IMR-90 (cell line): Measurements from ENCODE around the gene GALNT8.

Source experiments
- CEBPB ChIP-seq: IDR thresholded peaks from 2 replicates; pipeline ENCODE4 v1.6.1; 2012; ENCODE audit warnings: low read depth, low read length, improper control_type of control experiment
- CTCF ChIP-seq: conservative IDR thresholded peaks from 2 replicates; pipeline ENCODE4 v1.5.1; 2012; ENCODE audit warnings: mild to moderate bottlenecking, low read depth, low read length, improper control_type of control experiment
- ELK1 ChIP-seq: fragments of 150-350 bp; IDR thresholded peaks from 2 replicates; pipeline ENCODE4 v1.6.1; 2016; ENCODE audit warnings: low read depth, mild to moderate bottlenecking, low read length, moderate library complexity, borderline replicate concordance
- MXI1 ChIP-seq: IDR thresholded peaks from 2 replicates; pipeline ENCODE4 v1.6.1; 2012; ENCODE audit warnings: low read depth, mild to moderate bottlenecking, low read length, moderate library complexity, borderline replicate concordance
- POLR2A ChIP-seq: IDR thresholded peaks from 2 replicates; pipeline ENCODE4 v1.6.1; 2012; ENCODE audit warnings: mild to moderate bottlenecking, low read depth, low read length
- RAD21 ChIP-seq: IDR thresholded peaks from 2 replicates; pipeline ENCODE4 v1.6.1; 2012; ENCODE audit warnings: low read length, improper control_type of control experiment
- RFX5 ChIP-seq: IDR thresholded peaks from 2 replicates; pipeline ENCODE4 v1.8.0; 2012; ENCODE audit warnings: low read depth, mild to moderate bottlenecking, low read length, moderate library complexity

GRCh38 chr12:4701395-4702190 lies 18.6 kb upstream of the GALNT8 start:
- TF ChIP-seq CTCF = no peak
- no peak for TF ChIP-seq RFX5
- no peak for TF ChIP-seq CEBPB
- TF ChIP-seq MXI1 = no peak
- TF ChIP-seq ELK1 = no peak
- TF ChIP-seq POLR2A = no peak
- TF ChIP-seq RAD21 = no peak
